HCT116 (cell line): Measurements from ENCODE around the gene OR51Q1.

ENCODE experiments used
- CTCF ChIP-seq, 3 experiments: fragments of 200-600 bp in 1 of 3; sonication (generic) in 1 of 3; IDR thresholded peaks in 2 of 3; conservative IDR thresholded peaks in 1 of 3; 2 replicates each; pipeline ENCODE4 v1.5.1; 2012 to 2017; ENCODE audit warnings: low read depth in 2 of 3, low read length in 2 of 3, antibody characterized with exemption in 1 of 3, borderline replicate concordance in 1 of 3, control low read depth in 1 of 3, mild to moderate bottlenecking in 1 of 3, mixed read lengths in 1 of 3, mixed run types in 1 of 3, moderate library complexity in 1 of 3; ENCODE audit not compliant: insufficient read depth in 1 of 3
- ELF1 ChIP-seq: IDR thresholded peaks from 2 replicates; pipeline ENCODE4 v1.6.1; 2012; ENCODE audit warnings: low read depth, borderline replicate concordance
- EZH2 ChIP-seq: fragments of 200-600 bp; sonication (generic); IDR thresholded peaks from 2 replicates; pipeline ENCODE4 v1.6.1; 2017; ENCODE audit warnings: antibody characterized with exemption, mixed run types
- EZH2phosphoT487 ChIP-seq: fragments of 200-600 bp; IDR thresholded peaks from 2 replicates; pipeline ENCODE4 v1.6.1; 2018; ENCODE audit warnings: antibody characterized with exemption, borderline replicate concordance
- JUND ChIP-seq: IDR thresholded peaks from 2 replicates; pipeline ENCODE4 v1.6.1; 2012
- MAX ChIP-seq: IDR thresholded peaks from 2 replicates; pipeline ENCODE4 v1.6.1; 2012
- POLR2A ChIP-seq: IDR thresholded peaks from 2 replicates; pipeline ENCODE4 v1.7.0; 2011; ENCODE audit warnings: borderline replicate concordance; ENCODE audit not compliant: insufficient read depth, insufficient read length; ENCODE audit errors: extremely low read depth
- POLR2AphosphoS5 ChIP-seq: IDR thresholded peaks from 2 replicates; pipeline ENCODE4 v1.6.1; 2011; ENCODE audit warnings: mild to moderate bottlenecking, low read depth, low read length, moderate library complexity
- RAD21 ChIP-seq: IDR thresholded peaks from 2 replicates; pipeline ENCODE4 v1.6.1; 2012; ENCODE audit warnings: low read depth, mild to moderate bottlenecking
- SIN3A ChIP-seq: IDR thresholded peaks from 2 replicates; pipeline ENCODE4 v1.6.1; 2012; ENCODE audit warnings: low read depth
- YY1 ChIP-seq: IDR thresholded peaks from 2 replicates; pipeline ENCODE4 v1.6.1; 2011; ENCODE audit warnings: low read length, low read depth, moderate library complexity, mild to moderate bottlenecking; ENCODE audit not compliant: insufficient replicate concordance; ENCODE audit errors: extremely low read depth
- ZBTB33 ChIP-seq: IDR thresholded peaks from 2 replicates; pipeline ENCODE4 v1.6.1; 2011; ENCODE audit warnings: mild to moderate bottlenecking, low read length, moderate library complexity; ENCODE audit not compliant: insufficient replicate concordance; ENCODE audit errors: extremely low read depth
- ZNF274 ChIP-seq: fragments of 200-500 bp; sonication (Bioruptor generic); IDR thresholded peaks from 2 replicates; pipeline ENCODE4 v1.6.1; 2014; ENCODE audit warnings: mild to moderate bottlenecking, low read depth, low read length, inconsistent platforms

- TF ChIP-seq POLR2A (no peak), CTCF (IDR thresholded peaks at IDR 0.05 in 2 of 3, conservative IDR thresholded peaks at IDR 0.05 in 1 of 3; ENCODE audit: borderline replicate concordance in 1 of 3, insufficient read depth in 1 of 3, low read depth in 2 of 3, low read length in 2 of 3) (0 out of 6 replicates have a peak, but pooled peaks of 1 of the 3 experiments have one; percentile 15), EZH2 (no peak), ZNF274 (no peak), JUND (no peak), YY1 (no peak), ELF1 (no peak), POLR2AphosphoS5 (peak; percentile 19; the same call in 1 of the 2 replicates), ZBTB33 (no peak), SIN3A (no peak), RAD21 (no peak), MAX (no peak), EZH2phosphoT487 (no peak)
These were observed 918 bp upstream of the OR51Q1 start for GRCh38 chr11:5420993-5421392.
